Iris pigment epithelial cell (primary cell): ENCODE measurements around the gene KHK.
"Not testable (repeated sequence)": the region's sequence is repeated elsewhere in the genome, so short reads cannot be mapped to it uniquely, and the experiment has no call there.

Experiments
- DNase-seq: peaks from one replicate; pipeline ENCODE4 v3.0.0-alpha.2; 2011; ENCODE audit warnings: low read depth

Gene KHK

DNA sequence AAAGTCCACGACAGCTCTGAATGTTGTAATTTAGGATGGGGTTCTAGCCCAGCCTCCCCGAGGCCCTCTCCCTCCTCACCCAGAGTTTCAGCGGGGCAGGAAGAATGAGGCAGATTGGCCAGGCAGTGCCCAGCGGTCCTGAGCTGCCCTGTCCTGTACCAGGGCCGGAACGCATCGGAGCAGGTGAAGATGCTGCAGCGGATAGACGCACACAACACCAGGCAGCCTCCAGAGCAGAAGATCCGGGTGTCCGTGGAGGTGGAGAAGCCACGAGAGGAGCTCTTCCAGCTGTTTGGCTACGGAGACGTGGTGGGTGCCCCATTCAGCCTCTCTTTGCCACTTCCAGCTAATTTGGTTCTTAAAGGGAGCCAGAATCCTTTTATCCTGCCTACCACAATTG, 10.8 kb downstream of the KHK start:
- no peak for DNase-seq

DNA sequence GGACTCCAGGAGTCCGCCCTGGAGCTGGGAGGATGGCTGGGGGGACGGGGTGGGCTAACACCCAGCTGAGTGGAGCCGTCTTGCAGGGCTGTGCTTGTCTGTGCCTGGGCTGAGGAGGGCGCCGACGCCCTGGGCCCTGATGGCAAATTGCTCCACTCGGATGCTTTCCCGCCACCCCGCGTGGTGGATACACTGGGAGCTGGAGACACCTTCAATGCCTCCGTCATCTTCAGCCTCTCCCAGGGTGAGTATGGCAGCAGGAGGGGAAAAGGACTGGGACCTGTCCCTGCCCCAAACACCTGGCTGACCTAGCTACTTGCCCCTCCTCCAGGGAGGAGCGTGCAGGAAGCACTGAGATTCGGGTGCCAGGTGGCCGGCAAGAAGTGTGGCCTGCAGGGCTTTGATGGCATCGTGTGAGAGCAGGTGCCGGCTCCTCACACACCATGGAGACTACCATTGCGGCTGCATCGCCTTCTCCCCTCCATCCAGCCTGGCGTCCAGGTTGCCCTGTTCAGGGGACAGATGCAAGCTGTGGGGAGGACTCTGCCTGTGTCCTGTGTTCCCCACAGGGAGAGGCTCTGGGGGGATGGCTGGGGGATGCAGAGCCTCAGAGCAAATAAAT, 12.9 kb downstream of the KHK start:
- no peak for DNase-seq

DNA sequence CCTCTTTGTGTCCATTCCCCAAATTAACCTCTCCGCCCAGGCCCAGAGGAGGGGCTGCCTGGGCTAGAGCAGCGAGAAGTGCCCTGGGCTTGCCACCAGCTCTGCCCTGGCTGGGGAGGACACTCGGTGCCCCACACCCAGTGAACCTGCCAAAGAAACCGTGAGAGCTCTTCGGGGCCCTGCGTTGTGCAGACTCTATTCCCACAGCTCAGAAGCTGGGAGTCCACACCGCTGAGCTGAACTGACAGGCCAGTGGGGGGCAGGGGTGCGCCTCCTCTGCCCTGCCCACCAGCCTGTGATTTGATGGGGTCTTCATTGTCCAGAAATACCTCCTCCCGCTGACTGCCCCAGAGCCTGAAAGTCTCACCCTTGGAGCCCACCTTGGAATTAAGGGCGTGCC, 13.5 kb downstream of the KHK start:
- no peak for DNase-seq

- DNase-seq = no peak
Measured at GRCh38 chr2:27102329-27102728, 15.8 kb downstream of the KHK start.

- no peak for DNase-seq
Measured at GRCh38 chr2:27105981-27106380, 19.4 kb downstream of the KHK start.

DNA sequence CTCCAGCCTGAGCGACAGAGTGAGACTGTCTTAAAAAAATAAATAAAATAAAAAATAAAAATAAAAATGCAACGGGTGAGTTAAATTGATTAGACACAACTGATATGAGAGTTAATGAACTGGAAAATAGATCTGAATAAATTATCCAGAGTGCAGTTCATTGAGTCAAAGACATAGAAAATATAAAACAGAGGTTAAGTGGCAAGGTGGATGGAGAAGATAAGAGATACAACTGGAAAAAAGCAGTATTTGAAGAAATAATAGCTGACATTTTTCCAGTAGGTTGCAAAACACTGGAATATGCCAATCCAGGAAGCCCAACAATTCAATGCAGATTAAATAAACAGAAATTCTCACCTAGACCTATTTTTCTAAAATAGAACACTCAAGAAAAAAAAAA, 21.6 kb downstream of the KHK start:
- no peak for DNase-seq

GRCh38 chr2:27109083-27109482, 22.5 kb downstream of the KHK start:
- no peak for DNase-seq

GRCh38 chr2:27110603-27111352, 24.2 kb downstream of the KHK start:
- not testable (repeated sequence) for DNase-seq

DNA sequence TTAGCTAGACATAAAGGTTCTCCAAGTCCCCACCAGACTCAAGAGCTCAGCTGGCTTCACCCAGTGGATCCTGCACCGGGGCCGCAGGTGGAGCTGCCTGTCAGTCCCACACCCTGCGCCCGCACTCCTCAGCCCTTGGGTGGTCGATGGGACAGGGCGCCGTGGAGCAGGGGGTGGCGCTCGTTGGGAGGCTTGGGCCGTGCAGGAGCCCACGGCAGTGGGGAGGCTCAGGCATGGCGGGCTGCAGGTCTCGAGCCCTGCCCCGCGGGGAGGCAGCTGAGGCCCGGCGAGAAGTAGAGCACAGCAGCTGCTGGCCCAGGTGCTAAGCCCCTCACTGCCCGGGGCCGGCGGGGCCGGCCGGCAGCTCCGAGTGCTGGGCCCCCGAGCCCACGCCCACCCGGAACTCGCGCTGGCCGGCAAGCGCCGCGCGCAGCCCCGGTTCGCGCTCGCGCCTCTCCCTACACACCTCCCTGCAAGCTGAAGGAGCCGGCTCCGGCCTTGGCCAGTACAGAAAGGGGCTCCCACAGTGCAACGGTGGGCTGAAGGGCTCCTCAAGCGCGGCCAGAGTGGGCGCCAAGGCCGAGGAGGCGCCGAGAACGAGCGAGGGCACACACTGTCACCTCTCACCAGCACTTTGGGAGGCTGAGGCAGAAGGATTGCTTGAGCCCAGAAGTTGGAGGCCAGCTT, 25.0 kb downstream of the KHK start:
- DNase-seq = not testable (repeated sequence)

GRCh38 chr2:27115519-27115918, 28.9 kb downstream of the KHK start:
- DNase-seq = peak; percentile 17

- DNase-seq = no peak
Measured at GRCh38 chr2:27117995-27118524, 31.5 kb downstream of the KHK start.

GRCh38 chr2:27118525-27119329, 32.2 kb downstream of the KHK start, which contains the start of gene CGREF1:
Gene CGREF1, minus strand, starts transcription at chr2:27119128. Its CDS starts 14,762 bp downstream, at chr2:27104366.
- no peak for DNase-seq

DNA sequence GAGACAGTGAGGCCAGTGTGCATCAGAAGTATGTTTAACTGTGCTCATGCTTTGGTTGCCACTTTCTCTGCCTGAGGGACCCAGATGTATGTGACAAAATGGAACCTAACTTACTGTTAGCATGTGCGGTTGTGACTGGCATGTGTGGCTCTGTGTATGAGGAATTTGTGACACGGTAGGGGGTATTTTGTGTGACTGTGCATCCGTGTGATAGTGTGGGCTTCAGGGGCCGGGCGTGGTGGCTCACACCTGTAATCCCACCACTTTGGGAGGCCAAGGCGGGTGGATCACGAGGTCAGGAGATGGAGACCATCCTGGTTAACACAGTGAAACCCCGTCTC, 32.7 kb downstream of the KHK start:
- DNase-seq = not testable (repeated sequence)

DNA sequence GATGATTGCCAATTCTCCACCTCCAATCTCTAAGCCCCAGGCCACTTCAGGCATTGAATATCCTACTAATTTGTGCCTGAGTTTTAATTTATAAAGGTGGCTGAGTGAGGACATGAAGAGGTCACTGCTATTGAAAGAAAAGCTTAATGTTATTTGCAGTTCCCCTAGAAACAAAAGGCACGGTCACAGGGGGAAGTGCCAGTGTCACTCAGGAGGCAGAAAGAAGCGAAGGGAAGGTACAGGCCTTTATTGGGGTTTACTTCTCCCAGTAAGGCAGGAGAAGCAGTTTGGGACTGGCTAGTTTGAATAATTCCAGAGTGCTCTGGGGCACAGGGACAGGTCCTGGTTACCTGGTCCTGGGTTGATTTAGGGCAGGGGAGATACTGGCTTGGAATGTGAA, 35.3 kb downstream of the KHK start:
- no peak for DNase-seq

GRCh38 chr2:27122791-27123190, 36.2 kb downstream of the KHK start:
- no peak for DNase-seq

- DNase-seq = no peak
Measured at GRCh38 chr2:27123302-27124150, 37.0 kb downstream of the KHK start, which contains the start of gene ABHD1. Gene ABHD1, plus strand, starts transcription at chr2:27123815. Its CDS starts 134 bp downstream, at chr2:27123949.

GRCh38 chr2:27125104-27125503, 38.5 kb downstream of the KHK start:
- DNase-seq = no peak

GRCh38 chr2:27126252-27126710, 39.7 kb downstream of the KHK start:
- DNase-seq = no peak

- DNase-seq = no peak
Measured at GRCh38 chr2:27127883-27128667, 41.5 kb downstream of the KHK start.
